ENCODE data around the gene RBM22.

The RBM22 gene

GRCh38 chr5:150651924-150652671 lies 48.8 kb downstream of the RBM22 start:
- no peak for DNase-seq (ENCODE audit: low read depth)

GRCh38 chr5:150651382-150651781 lies 49.5 kb downstream of the RBM22 start:
- no peak for DNase-seq (ENCODE audit: low read depth)

- DNase-seq (ENCODE audit: low read depth), result no peak
Measured at GRCh38 chr5:150650021-150651006, 50.5 kb downstream of the RBM22 start.

GRCh38 chr5:150649108-150650020 lies 51.5 kb downstream of the RBM22 start:
- no peak for DNase-seq (ENCODE audit: low read depth)

GRCh38 chr5:150648294-150649107 lies 52.4 kb downstream of the RBM22 start:
- DNase-seq (ENCODE audit: low read depth), result no peak

DNA sequence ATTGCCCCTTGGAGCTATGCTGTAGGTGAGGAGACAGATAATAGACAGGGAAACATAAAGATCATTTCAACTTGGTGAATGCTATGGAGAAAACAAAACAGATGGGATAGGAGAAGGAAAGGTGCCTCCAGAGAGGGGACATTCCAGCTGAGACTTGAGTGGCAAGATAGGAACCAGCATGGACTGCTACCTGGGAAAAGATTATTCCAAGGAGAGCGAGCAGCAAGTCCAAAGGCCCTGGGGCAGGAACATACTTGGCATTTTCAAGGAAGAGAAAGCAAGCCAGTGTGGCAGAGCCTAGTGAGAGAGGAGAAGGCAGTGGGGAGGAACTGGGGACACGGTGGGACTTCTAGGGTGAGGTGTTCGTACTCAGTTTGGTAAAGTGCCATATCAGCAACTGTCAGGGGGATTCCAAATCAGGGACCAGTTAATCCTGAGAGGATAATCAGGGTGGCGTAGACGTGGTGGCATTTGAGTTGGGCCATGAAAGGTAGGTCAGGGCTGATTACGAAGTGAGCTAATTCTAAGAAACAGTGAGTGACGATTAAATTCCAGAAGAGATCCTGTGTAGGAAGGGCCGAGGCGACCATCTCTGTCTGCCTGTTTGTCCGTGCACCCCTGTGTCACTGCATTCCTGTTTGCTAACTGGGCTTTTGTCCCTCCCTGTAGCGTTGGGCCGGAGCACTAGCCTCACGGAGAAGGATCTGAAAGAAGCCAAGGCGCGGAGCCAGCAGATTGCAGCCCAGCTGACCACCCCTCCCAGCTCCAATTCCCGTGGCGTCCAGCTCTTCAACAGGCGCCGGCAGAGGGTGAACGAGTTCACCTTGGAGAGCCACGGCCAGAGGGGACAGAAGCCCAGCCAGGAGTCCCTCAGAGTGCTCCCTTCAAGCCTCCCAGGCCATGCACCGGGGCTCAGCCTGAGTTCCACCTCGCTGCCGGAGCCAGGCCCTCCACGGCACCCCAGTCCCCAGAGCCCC lies 53.3 kb downstream of the RBM22 start:
- DNase-seq (ENCODE audit: low read depth), result no peak

- no peak for DNase-seq (ENCODE audit: low read depth)
Measured at GRCh38 chr5:150645070-150645700, 55.7 kb downstream of the RBM22 start.

DNA sequence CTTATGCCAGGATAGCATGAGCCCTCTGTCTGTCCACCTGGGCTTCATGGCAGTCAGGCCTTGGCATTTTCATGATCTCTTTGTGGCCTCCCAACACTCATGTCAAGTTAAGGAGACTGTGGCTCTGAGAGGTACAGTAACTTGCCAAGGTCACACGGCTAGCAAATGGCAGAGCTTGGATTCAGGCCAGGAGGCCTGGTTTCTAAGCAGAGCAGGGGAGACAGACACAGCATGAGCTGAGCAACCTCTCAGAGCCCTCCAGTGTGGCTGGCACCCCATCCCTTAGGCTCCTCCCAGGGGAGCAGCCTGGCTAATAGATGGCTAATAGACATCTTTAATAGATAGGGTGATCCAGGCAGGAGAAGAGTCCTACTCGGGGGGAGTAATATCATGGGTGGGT lies 56.3 kb downstream of the RBM22 start:
- no peak for DNase-seq (ENCODE audit: low read depth)

- DNase-seq (ENCODE audit: low read depth), result no peak
Measured at GRCh38 chr5:150644058-150644457, 56.8 kb downstream of the RBM22 start.

DNA sequence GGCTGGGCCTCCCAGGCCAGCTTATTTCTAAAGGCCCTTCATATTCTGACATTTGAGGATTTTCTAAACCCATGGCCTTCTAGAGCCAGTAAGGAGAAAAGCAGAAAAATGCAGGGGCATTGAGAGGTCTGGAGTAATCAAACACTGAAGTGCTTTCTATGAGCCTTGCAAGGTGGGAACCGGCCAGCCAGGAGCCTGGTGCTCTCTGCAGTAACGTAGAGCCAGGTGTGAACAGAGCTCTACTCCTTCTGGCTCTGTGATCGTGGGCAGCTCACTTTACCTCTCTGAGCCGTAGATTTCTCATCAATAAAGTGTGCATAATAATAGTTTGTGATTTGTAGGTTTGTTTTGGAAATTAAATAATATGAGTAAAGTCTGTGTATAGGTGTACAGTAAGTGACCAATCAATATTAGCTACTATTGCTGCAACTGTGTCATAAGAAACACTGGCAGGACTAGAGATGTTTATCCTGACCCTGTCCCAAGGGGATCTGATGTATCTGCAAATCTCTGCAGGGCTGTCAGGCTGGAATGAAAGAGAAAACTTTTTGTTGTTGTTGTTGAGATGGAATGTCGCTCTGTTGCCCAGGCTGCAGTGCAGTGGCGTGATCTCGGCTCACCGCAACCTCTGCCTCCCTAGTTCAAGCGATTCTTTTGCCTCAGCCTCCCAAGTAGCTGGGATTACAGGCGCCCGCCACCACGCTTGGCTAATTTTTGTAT lies 57.7 kb downstream of the RBM22 start:
- DNase-seq (ENCODE audit: low read depth), result no peak

GRCh38 chr5:150642567-150642927 lies 58.3 kb downstream of the RBM22 start:
- no peak for DNase-seq (ENCODE audit: low read depth)

- DNase-seq (ENCODE audit: low read depth), result no peak
Measured at GRCh38 chr5:150641824-150642566, 58.9 kb downstream of the RBM22 start.

DNA sequence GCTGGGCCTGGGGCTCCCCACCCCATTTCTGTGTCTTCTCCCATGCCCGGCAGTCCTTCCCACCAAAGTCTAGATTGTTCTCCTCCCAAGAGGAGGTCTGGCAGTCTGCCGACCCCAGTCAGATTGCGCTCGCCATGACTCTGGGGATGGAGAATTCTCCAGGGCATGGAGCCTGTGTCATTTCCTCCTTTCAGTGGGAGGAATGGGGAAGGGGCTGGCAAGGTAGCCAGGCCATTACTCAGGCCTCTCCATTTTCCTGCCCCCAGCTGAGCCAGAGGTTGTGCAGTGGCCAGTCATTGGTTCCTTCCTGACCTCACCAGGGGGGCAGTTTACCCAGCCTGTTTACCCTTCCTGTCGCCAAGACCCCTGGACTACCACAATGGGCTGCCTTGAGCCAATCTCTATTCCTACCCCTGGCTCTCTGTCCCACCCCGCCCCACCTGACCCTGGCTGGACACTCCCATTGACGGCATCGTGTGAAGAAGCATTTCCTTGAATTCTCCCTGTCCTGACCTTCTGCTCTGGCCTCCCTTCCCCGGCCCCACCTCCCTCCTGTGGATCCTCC lies 59.8 kb downstream of the RBM22 start:
- DNase-seq (ENCODE audit: low read depth), result no peak
